ENCODE data around the gene PKDCC.

PKDCC gene

GRCh38 chr2:42105330-42106256, 57.8 kb downstream of the PKDCC start:
- DNase-seq (ENCODE audit: low spot score) = peak; percentile 90

DNA sequence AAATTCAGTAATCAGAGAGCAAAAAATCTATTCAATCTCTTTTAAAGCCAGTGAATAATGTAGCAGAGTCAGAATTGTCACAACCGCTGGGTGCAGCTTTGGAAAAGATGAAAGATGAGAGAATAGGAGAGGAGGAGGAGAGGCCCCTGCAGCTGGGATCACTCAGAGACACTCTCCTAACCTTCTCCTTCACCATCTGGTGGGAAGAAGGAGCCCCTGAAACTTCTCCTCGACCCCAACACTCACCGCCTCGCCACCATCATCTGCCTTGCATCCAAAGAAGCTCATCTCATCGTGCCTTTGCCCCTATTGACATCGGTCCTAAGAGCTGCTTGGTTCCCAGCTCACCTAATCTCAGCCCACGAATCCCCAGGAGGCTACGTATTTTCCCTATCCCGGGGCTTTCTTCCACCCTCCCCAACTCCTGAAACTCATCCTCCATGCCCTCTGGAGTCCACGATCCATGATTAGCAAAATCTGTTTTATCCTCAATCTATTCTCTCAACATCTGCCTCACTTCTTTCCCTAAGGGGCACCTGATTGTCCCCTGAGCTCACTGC, 58.5 kb downstream of the PKDCC start:
- no peak for DNase-seq (ENCODE audit: low spot score)

DNA sequence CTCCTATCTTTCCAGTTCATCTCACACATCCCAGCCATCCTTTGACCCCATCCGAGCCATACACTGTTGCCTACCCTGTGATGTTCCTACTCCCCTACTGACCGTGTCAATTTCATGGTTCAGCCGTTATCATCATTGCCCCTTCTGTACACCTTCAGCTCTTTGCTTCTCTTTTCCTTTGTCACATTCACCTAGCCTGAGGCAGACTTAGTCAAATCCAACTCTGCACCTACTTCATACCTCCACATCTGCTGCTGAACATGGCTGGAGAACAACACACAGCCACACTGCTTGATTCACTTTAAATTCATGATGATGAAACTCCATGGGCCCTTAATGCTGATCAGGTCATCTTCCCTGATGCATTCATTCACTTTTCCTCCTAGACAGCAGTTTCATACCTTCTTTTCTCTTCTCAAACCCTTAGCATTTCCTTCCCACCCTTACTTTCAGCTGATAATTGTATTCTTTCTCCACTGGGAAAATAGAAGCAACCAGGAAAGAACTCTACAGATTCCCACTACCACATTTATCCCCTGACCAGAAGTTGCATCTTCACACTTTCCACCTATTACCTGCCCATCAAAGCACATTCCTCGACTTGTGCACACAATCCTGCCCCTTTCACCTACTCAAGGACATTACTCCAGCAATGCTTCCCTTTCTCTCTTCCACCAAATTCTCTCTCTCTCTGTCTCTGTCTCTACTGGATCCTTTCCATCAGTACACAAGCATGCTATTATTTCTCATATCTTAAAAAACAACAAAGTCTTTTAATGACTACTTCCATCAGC, 59.6 kb downstream of the PKDCC start:
- DNase-seq (ENCODE audit: low spot score) = no peak
